GM21576 (cell line): ENCODE data around the gene MOCOS.
"Not testable (repeated sequence)": the region's sequence is repeated elsewhere in the genome, so short reads cannot be mapped to it uniquely, and the experiment has no call there.

Experiments
- ATAC-seq: cut with Tn5 transposase; IDR thresholded peaks from one replicate; pipeline ENCODE4 v1.9.1; 2021; ENCODE audit warnings: mild to moderate bottlenecking, moderate library complexity; ENCODE audit not compliant: unreplicated experiment

The MOCOS gene

DNA sequence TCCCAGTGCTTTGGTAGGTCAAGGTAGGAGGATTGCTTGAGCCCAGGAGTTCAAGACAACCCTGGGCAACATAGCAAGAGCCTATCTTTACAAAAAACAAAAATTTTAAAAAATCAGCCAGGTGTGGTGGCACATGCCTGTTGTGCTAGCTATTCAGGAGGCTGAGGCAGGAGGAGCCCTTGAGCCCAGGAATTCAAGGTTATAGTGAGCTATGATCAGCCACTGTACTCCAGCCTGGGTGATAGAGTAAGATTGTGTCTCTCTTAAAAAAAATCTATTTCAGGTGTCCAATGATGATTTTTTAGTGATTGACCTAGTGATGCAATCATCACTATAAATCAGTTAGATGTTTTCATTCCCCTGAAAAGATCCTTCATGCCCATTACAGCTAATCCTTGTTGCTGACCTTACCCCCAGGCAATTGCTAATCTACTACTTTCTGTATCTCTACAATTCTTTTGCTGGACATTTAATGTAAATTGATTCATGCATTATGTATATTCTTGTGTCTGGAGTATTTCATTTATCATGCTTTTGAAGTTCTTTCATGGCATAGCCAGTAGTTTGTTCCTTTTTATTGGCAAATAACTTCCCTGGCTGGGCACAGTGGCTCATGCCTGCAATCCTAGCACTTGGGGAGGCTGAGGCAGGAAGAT lies 10.3 kb downstream of the MOCOS start:
- ATAC-seq = no peak

DNA sequence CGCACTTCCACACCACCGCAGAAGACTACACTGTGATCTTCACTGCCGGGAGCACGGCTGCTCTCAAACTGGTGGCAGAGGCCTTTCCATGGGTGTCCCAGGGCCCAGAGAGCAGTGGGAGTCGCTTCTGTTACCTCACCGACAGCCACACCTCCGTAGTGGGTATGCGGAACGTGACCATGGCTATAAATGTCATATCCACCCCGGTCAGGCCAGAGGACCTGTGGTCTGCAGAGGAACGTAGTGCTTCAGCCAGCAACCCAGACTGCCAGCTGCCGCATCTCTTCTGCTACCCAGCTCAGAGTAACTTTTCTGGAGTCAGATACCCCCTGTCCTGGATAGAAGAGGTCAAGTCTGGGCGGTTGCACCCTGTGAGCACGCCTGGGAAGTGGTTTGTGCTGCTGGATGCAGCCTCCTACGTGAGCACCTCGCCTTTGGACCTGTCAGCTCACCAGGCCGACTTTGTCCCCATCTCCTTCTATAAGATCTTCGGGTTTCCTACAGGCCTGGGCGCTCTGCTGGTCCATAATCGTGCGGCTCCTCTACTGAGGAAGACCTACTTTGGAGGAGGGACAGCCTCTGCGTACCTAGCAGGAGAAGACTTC lies 12.5 kb downstream of the MOCOS start:
- no peak for ATAC-seq

DNA sequence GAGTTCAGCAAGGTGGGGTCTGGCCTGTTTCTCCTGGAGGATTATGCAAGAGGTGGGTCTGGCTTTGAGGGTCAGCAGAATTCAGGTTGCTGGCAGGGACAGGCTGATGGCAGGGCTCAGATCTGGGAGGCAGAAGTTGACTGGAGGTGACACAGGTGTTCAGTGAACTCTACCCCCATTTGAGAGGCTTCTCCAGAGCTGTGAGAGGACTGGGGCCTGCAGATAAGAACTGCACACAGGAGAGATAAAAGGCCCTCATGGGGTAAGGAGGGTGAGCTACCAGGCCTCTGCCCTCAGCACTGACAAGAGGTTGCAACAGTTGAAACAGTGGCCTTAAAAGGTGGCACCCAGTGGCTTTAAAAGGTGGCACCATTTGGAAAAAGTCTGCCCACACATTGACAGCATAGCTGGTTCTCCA lies 13.1 kb downstream of the MOCOS start:
- no peak for ATAC-seq

DNA sequence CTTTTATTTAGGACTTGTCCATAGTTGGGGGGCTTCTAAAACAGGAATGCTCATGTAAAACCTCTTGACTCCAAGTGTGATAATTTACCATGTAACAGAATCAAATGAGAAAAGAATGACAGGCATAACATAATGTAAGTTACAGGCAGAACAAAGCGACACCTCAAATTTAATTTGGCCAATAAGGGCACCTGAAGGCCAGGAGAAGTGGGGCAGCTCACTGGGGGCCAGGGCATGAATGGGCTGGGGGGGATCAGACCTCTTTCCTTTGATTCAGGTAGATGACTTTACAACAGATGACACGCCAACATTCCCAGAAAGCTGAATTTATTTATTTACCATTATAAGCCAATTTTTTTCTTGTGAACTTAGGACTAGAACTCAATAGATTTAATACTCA lies 14.5 kb downstream of the MOCOS start:
- ATAC-seq = no peak

DNA sequence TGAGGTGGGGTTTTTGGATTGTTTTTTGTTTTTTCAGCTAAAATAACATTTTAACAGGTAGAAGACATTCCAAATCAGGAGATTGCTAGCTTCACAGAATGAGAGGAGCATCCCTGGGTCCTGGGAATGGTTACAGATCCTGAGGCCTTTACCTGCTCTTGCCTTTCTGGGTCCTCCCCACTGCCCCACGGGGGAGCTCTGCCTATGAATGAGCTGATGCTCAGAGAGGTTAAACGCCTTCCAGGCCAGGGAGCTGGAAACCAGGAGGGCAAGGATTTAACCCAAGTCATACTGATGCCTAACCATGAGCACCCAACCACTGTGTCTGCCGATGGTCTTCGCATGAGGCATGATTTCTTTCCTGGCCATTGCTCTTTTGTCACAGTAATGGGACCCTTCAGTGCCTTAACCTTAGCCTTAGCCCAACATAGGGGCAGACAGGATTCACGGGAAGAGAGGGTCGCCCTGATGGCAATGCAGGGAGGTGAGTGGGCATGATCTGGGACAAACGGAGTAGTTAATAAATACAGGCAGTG lies 16.1 kb downstream of the MOCOS start:
- no peak for ATAC-seq

DNA sequence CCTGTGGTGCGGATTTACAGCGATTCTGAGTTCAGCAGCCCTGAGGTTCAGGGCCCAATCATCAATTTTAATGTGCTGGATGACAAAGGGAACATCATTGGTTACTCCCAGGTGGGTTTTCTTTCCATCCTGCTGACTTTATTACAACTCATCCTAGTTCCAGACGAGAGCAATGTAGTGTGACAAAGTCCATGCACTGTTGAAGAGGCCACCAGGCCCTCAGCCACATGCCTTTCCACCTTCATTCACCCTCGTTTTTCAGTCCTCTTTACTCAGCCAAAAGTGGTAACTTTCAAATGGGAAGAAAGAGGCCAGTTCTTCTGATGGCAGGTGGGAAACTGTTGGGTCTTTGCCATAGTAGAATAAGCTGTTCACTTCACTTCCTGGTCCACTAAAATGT lies 17.9 kb downstream of the MOCOS start:
- ATAC-seq = no peak

DNA sequence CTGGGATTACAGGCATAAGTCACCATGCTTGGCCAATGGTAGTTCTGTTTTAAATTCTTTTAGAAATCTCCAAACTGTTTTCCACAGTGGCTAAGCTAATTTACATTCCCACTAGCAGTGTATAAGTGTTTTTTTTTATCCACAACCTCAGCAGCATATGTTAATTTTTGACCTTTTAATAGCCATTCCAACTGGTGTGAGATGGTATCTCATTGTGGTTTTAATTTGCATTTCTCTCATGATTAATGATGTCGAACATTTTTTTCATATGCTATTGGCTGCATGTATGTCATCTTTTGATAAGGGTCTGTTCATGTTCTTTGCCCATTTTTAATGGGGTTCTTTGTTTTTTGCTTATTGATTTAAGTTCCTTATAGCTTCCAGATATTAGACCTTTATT lies 20.0 kb downstream of the MOCOS start:
- ATAC-seq = no peak

DNA sequence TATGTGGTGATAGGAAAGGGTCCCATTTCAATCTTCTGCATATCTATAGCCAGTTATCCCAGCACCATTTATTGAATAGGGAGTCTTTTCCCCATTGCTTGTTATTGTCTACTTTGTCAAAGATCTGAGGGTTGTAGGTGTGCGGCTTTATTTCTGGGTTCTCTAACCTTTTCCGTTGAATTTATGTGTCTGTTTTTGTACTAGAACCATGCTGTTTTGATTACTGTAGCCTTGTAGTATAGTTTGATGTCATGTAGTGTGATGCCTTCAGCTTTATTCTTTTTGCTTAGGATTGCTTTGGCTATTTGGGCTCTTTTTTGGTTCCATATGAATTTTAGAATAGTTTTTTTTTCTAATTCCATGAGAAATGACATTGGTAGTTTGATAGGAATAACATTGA lies 20.7 kb downstream of the MOCOS start:
- not testable (repeated sequence) for ATAC-seq

DNA sequence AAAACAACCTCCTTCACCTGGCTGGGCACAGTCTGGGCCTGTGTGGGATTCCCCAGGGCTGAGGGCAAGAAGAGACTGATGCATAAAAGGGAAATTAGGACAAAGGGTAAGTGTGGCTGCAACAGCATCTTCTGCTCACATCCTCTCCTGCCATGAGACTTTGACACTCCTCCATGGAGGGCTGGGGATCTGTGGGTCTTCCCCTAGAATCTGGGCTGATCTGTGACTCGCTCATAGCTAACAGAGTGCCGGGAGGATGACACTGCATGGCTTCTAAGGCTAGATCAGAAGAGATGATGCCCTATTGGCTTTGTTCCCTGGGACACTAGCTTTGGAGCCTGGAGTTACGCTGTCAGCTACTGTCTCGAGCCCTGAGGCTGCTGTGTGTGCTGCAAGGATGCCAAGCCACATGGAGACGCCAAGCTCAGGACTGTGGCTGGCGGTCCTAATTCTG lies 24.3 kb downstream of the MOCOS start:
- no peak for ATAC-seq

DNA sequence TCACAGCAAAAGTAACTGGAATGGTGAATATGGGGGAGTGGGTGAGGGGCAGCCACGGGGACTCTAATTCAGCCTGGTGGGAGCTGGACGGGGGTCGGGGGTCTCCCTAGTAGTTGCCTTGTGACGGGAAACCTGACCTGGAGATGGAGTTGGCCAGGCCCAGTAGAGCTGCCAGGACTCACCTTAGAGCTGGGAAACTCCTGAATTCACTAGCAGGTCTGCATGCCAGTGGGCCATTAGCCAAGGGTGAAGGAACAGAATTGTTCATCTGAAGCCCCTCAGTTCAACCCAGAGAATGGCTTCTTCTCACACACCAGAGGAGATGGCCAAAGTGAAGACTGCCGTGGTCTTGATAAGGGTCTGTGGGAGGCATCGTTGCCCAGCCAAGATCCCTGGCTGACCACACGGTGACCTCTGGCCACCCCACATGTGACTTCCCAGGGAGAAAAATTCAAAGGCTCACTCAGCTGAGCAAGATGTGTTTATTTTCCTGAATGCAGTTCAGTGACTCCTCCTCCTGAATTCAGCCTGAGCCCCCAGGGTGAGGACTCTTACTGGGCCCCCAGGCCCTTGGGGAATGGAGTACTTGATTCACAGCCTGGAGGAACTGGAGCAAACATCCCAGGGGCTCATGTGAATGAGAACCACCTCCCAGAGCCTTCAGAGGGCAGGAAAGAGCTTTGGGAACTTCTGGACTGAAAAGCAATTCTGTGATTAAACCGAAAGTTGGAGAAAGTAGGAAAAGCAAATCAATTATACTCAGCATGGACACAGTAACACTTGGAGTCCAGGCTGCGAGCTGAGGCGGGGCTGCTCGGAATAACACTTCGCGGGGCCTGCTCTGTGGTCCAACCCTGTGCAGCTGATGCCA lies 25.2 kb downstream of the MOCOS start:
- ATAC-seq = no peak

DNA sequence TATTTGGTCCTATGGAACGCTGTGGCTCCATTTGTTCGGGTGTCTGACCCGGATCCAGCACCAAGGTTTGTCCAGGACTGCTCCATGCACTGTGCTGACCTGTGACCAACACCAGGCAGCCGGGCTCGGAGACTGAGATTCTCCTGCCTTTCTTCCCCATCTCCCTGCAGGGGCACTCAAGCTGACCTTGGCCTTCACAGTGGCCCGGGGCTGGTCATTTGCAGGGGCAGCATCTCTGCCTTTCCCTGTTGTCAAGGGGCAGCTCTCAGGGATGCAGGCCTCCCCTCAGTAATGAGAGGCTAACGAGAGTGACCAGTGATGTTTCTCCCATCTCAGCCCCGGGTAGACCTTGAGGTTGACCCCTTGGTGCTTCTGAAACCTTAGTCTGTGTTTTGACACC lies 27.5 kb downstream of the MOCOS start:
- ATAC-seq = no peak

DNA sequence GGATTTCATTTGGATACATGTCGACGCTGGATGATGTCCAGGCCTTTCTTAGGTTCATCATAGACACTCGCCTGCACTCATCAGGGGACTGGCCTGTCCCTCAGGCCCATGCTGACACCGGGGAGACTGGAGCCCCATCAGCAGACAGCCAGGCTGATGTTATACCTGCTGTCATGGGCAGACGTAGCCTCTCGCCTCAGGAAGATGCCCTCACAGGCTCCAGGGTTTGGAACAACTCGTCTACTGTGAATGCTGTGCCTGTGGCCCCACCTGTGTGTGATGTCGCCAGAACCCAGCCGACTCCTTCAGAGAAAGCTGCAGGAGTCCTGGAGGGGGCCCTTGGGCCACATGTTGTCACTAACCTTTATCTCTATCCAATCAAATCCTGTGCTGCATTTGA lies 28.3 kb downstream of the MOCOS start:
- ATAC-seq = no peak

DNA sequence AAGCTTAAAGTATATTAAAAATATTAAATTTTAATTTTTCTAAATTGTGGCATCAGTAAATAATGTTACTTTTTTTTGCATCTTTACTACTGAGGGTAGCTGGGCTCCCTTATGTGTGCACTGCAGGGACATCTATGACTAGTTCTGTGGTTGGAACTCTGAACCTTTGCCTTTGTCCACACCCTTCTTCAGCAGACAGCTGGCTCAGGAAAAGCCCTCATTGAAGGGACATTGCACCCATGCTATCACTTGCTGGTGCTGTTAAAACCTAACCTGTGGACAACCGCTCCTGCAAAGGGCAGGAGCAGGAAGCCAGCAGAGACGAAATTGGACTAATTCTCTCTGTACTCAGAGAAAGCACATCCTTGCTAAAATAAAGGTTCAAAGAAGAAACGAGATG lies 30.1 kb downstream of the MOCOS start:
- ATAC-seq = no peak

DNA sequence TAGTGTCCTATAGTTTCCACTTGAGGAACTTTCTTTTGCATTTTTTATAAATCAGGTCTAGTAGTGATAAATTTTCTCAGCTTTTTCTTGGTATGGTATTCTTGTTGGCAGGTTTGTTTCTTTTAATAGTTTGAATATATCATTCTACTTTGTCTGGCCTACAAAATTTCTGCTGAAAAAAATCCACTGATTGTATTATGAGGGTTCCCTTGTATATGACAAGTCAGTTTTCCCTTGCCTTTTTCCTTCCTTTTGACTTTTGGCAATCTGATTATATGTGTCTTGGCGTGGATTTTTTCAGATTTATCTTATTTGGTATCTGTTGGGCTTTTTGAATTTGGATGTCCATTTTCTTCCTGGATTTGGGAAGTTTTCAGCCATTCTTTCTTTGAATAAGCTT lies 41.9 kb downstream of the MOCOS start:
- no peak for ATAC-seq

DNA sequence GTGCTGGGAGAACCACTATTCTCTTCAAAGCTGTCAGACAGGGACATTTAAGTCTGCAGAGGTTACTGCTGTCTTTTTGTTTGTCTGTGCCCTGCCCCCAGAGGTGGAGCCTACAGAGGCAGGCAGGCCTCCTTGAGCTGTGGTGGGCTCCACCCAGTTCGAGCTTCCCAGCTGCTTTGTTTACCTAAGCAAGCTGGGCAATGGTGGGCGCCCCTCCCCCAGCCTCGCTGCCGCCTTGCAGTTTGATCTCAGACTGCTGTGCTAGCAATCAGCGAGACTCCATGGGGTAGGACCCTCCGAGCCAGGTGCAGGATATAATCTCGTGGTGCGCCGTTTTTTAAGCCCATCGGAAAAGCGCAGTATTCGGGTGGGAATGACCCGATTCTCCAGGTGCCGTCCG lies 53.2 kb downstream of the MOCOS start:
- not testable (repeated sequence) for ATAC-seq

DNA sequence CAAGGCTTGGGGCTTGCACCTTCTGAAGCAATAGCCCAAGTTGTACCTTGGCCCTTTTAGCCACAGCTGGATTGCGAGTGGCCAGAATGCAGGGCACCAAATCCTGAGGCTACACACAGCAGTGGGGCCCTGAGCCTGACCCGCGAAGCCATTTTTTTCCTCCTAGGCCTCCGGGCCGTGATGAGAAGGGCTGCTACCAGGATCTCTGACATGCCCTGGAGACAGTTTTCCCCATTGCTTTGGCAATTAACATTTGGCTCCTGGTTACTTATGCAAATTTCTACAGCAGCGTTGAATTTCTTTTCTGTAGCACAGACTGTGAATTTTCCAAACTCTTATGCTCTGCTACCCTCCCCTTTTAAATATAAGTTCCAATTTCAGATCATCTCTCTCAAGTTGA lies 54.5 kb downstream of the MOCOS start:
- no peak for ATAC-seq

DNA sequence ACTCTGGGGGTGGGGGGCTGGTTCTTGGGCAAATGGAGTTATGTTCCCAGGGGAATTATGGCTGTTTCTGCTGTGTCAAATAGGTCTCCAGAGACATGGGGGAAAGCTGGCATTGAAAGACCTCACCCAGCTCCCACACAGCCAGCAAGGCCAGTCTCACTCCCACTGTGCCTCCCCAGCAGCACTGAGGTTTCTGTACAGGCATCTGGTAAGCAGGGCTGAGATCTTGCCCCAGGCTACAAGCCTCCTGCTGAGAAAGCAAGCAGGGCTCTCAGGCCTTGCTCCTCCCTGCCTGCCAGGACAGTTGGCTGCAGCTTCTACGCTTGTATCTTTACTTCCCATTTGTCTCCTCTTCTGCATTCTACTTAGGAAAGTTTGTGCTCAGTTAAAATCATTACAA lies 59.7 kb downstream of the MOCOS start:
- no peak for ATAC-seq

DNA sequence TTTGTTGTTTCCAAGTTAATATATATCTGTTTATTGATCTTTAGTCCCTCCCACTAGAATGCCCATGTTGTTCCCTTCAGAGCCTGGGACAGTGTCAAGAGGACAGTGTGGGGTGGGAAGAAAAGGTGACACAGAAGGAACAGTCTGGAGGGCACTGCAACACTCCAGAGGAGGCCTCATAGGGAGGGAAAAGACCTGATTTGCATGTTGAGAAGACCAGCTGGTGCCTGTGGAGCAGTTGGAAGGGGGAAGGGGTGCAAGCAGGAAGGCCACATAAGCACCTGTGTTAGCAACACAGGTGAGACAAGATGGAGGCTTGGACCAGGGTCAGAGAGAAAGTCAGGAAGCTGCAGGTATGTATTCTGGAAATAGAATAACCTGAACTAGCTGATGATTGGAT lies 62.1 kb downstream of the MOCOS start:
- ATAC-seq = no peak

DNA sequence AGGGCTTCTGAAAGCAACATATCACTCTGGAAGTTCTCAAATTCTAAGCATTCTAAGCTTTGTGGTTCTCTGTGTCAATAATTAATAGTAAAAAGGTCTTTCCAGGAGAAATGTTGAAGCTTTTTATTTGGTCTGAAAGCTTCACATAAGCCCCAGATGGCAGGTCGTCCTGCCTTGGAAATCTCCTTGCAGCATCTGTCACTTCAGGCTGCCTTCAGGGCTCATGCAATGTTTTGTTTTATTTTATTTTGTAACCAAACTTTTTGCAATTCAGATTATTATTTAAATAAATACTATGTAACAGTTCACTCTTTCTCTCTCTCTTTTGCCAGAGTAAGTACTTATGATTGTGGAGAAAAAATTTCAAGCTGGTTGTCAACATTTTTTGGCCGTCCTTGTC lies 63.5 kb downstream of the MOCOS start:
- no peak for ATAC-seq

DNA sequence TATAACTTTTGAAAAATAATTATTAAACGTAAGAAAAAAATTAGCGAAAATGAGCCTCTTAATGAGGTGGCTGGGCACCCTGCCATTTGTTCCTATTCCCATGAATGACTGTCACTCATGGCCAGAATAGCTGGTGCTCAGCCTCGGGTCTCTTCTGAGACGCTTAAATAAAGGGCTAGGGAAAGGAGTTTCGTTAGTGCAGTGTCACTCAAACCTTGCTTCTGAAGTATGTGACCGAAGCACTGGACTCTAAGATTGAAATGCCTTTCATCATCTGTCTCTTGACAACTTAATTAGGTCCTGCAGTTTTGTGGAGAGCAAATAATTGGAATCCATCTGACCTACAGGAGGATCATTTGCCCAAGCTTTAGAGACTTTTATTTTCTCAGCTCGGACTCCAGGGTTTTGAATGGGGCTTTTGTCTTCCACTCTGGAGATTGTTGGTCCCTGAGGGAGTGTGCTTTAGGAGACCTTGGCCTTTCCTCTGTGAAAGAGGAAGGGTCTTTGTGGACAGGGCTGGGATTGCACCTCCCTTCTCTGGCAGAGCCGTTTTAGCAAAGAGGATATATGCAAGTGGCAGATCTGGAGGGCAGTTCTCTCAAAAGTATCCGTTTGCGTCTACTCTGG lies 67.9 kb downstream of the MOCOS start:
- ATAC-seq = no peak

DNA sequence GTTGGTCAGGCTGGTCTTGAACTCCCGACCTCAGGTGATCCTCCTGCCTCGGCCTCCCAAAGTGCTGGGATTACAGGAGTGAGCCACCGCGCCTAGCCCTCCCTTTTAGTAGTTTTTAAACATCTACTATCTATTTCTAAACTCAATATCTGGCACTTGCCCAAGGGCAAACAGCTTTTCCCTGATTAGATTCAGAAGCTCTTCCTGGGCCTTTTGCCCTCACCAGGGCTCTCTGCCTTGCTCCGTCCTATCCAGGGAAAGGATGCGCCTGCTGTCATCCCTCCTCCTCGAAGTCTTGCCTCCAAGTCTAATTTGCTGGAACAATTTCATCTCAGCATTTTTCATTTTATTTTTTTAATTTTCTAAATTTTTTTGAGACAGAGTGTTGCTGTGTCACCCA lies 68.8 kb downstream of the MOCOS start:
- no peak for ATAC-seq
